H54 (cell line): ENCODE measurements around the gene ATG7.
A peak's percentile ranks its signal among the peaks of the same experiment; 100 is the strongest.
"Not testable (repeated sequence)": the region's sequence is repeated elsewhere in the genome, so short reads cannot be mapped to it uniquely, and the experiment has no call there.

Experiments used
- DNase-seq: peaks from one replicate; pipeline ENCODE4 v3.0.0; 2011; ENCODE audit warnings: low spot score, mixed read lengths; ENCODE audit not compliant: insufficient read length
- FAIRE-seq: peaks from 3 replicates; lab custom pipeline; 2011; peaks lifted over from hg19 to GRCh38; lab: Jason Lieb, UNC
- POLR2A ChIP-seq: IDR thresholded peaks from 2 replicates; pipeline ENCODE4 v1.6.1; 2011; ENCODE audit warnings: low read depth, mild to moderate bottlenecking, low read length

ATG7 gene

GRCh38 chr3:11331101-11331500, 58.9 kb downstream of the ATG7 start:
- FAIRE-seq: peak; percentile 64
- no peak for TF ChIP-seq POLR2A
- no peak for DNase-seq

DNA sequence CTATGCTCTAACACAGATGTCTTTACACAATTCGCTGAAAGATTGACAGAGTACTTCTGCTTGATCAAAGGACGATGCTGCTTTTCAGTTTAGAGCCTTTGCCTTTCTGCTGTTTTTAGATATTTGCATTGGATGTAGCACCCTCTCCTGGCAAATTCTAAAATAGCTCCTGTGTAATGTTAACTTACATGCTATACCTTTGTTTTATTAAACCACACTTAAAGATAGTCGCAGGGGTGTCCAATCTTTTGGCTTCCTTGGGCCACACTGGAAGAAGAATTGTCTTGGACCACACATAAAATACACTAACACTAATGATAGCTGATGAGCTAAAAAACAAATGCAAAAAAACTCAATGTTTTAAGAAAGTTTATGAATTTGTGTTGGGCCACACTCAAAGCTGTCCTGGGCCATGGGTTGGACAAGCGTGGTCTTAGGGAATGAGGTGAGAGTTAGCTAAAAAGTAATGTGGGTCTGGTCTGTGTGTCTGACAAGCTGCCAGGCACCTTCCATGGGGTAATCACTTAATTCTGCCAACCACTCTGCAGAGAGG, 62.9 kb downstream of the ATG7 start:
- FAIRE-seq (peak; percentile 80), DNase-seq (peak; percentile 37)
- TF ChIP-seq POLR2A: no peak

GRCh38 chr3:11339541-11339940, 67.3 kb downstream of the ATG7 start:
- no peak for TF ChIP-seq POLR2A
- FAIRE-seq (no peak), DNase-seq (no peak)

- no peak for FAIRE-seq
- TF ChIP-seq POLR2A: no peak
- no peak for DNase-seq
These were observed 74.2 kb downstream of the ATG7 start for GRCh38 chr3:11346416-11346815.

DNA sequence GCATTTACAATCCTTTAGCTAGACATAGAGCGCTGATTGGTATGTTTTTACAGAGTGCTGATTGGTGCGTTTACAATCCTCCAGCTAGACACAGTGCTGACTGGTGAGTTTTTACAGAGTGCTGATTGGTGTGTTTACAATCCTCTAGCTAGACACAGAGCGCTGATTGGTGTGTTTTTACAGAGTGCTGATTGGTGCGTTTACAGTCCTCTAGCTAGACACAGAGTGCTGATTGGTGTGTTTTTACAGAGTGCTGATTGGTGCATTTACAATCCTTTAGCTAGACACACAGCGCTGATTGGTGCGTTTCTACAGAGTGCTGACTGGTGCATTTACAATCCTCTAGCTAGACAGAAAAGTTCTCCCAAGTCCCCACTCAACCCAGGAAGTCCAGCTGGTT, 76.7 kb downstream of the ATG7 start:
- not testable (repeated sequence) for DNase-seq

GRCh38 chr3:11349446-11349845, 77.2 kb downstream of the ATG7 start:
- FAIRE-seq (no peak), DNase-seq (no peak)

More for the DNA sequence above, 76.7 kb downstream of the ATG7 start:
- not testable (repeated sequence) for FAIRE-seq

GRCh38 chr3:11350374-11350773, 78.2 kb downstream of the ATG7 start:
- DNase-seq (peak; percentile 10), FAIRE-seq (peak; percentile 81)
- TF ChIP-seq POLR2A: no peak

More at GRCh38 chr3:11349446-11349845, 77.2 kb downstream of the ATG7 start:
- no peak for TF ChIP-seq POLR2A

DNA sequence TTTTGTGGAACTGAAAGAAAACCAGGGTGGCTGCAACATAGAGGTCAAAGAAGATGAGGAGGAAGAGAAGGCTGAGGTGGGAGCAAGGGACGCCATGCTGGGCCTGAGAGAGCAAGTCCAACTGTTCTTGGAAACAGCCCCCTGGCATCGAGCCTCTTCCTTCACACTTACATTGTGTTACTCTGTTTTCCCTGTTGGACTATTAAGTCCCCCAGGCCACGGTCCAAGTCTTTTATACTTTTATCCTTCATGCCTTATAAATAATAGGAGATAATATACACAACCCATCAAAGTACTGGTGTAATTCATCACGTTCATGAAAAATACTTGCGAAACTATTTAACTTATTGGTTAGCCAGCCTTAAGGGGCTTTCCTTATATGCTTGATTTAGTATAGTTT, 79.3 kb downstream of the ATG7 start:
- TF ChIP-seq POLR2A: no peak
- no peak for FAIRE-seq
- no peak for DNase-seq

DNA sequence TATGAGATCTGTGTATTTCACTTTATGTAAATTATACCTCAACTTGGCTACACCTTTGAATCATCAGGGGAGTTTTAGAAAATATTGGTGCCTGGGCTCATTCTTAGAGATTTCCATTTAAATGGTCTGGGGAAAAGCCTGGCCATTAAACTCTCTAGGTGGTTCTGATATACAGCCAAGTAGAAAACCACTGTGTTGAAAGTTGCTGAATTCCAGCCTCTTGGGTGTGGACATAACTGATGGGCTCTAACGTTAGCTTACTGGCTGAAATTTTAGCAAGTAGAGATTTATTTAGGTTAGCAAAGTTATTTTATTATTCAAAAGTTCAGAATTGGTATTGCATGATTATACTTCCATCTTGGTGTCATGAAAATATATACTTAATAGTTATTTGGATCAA, 84.1 kb downstream of the ATG7 start:
- DNase-seq (no peak), FAIRE-seq (no peak)
- no peak for TF ChIP-seq POLR2A

DNA sequence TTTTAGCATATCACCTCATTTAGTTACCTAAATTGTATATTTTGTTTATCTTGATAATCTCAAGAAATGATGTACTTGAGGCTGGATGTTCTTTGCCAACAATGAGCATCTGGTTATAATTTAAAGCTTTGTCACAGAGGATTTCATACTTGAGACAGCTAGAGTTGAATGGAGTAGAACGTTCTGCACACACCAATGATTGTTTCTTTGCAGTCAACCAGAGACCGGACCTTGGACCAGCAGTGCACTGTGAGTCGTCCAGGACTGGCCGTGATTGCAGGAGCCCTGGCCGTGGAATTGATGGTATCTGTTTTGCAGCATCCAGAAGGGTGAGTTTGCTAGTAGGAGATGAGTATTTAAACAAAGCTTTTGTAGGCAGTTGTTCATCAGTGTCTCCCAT, 90.4 kb downstream of the ATG7 start:
- no peak for TF ChIP-seq POLR2A
- FAIRE-seq (no peak), DNase-seq (no peak)

- TF ChIP-seq POLR2A: no peak
- DNase-seq (no peak), FAIRE-seq (no peak)
These were observed 91.5 kb downstream of the ATG7 start for GRCh38 chr3:11363715-11364114.

- FAIRE-seq (no peak), DNase-seq (no peak)
- TF ChIP-seq POLR2A: no peak
These were observed 92.0 kb downstream of the ATG7 start for GRCh38 chr3:11364181-11364580.

- TF ChIP-seq POLR2A: no peak
- FAIRE-seq (no peak), DNase-seq (no peak)
These were observed 95.0 kb downstream of the ATG7 start for GRCh38 chr3:11367143-11367693.

GRCh38 chr3:11370191-11370590, 98.0 kb downstream of the ATG7 start:
- no peak for FAIRE-seq
- DNase-seq: no peak
- no peak for TF ChIP-seq POLR2A

- DNase-seq (no peak), FAIRE-seq (no peak)
- no peak for TF ChIP-seq POLR2A
These were observed 98.8 kb downstream of the ATG7 start for GRCh38 chr3:11370966-11371365.
